Measurements from ENCODE around the gene TCP11. TPM values are rescaled to one million over a fixed set of nuclear protein-coding genes. Genes with fewer than 3 reads are reported as not detected.

Gene TCP11
- total RNA-seq, 1 experiment from 2014 or later: not detected

DNA sequence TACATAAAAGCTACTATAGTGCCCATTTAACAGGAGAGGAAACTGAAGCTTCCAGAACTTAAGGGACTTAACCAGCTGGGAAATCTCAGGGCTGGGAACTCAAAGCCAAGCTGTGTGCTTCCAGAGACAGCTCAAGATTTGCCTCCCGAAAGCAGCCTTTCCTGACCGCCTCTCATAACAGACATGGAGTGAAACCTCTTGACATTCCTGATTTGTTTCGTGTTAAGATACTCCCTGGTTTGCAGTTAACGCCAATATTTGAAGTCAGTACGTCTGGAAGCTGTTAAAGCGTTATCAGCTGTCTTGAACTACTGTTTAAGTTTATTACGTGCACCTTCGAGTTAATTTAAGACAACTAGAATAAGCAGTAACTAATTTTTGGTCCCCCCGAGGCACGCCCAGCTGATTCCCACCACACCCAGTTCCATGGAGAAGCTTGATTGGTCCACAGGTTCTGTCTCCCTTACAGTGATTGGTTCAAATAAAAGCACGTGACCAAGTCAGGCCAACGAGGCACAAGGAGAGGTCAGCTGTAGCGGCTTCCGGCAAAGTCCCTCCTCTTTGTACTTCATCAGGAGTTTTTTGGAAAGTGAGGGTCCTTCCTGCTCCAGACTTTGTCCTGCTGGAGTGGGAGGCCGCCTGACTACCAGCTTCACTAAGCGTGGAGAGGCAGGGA is 8.9 kb upstream of the TCP11 start:
- H3K4me3 ChIP-seq (ENCODE audit: low read depth in 2 of 2, low read length in 2 of 2): no peak overlapping the region
- H3K9me3 ChIP-seq (ENCODE audit: control insufficient read depth, insufficient read depth, low read depth, low read length): no peaks in the 10 kb centered on the region
- BruUV-seq (replicated peaks): no TSS peak
- ChIA-PET CTCF (interaction anchor here (0.6 to 1.3 kb wide), 2 partner anchors 13 to 58 kb away, joined by 3 to 4 read pairs; no protein-coding TSS in a partner anchor), POLR2A (no interaction called here)
- no peaks in the 10 kb centered on the region for H3K27me3 ChIP-seq (ENCODE audit: control insufficient read depth, insufficient read depth, low read length)
- in situ Hi-C loops (cut with HindIII; ENCODE audit: low pct_unique_long_range_greater_than_20kb, low sequenced_read_pairs): no loop called here
- no peak for ATAC-seq
- H3K36me3 ChIP-seq (ENCODE audit: control insufficient read depth, insufficient read depth, low read length): no peaks in the 10 kb centered on the region
- intact Hi-C loops (cut with micrococcal nuclease; ENCODE audit: unreplicated experiment): no loop called here
- DNase-seq (ENCODE audit: low read depth, low spot score): no peak
- TF ChIP-seq TCF7L2 (IDR thresholded peaks at IDR 0.05; ENCODE audit: low read depth, low read length) (no peak), POLR2AphosphoS5 (IDR thresholded peaks at IDR 0.05; ENCODE audit: low read depth, low read length) (no peak), CTCF (IDR thresholded peaks at IDR 0.05) (no peak), REST (IDR thresholded peaks at IDR 0.05; ENCODE audit: insufficient read depth in 1 of 2, low read depth in 2 of 2, low read length in 1 of 2) (no peak), SIN3A (IDR thresholded peaks at IDR 0.05; ENCODE audit: borderline replicate concordance, insufficient read depth, low read depth, low read length) (no peak)
- H3K4me1 ChIP-seq (ENCODE audit: control insufficient read depth, insufficient read depth, low read length): peaks cover 3% of the 10 kb centered on the region; the same call in 1 of the 2 replicates
- H3K27ac ChIP-seq (ENCODE audit: low read length): no peak overlapping the region

GRCh38 chr6:35148167-35148741 is 7.1 kb upstream of the TCP11 start:
- CTCF ChIA-PET: interaction anchor here (3.3 kb wide), 1 partner anchor 57 kb away, joined by 21 read pairs; no protein-coding TSS in a partner anchor
- BruUV-seq (replicated peaks): no TSS peak
- no peaks in the 10 kb centered on the region for H3K27me3 ChIP-seq (ENCODE audit: control insufficient read depth, insufficient read depth, low read length)
- no peak overlapping the region for H3K27ac ChIP-seq (ENCODE audit: low read length)
- no peak overlapping the region for H3K4me3 ChIP-seq (ENCODE audit: low read depth in 2 of 2, low read length in 2 of 2)
- no peak for DNase-seq (ENCODE audit: low read depth, low spot score)
- TF ChIP-seq CTCF (IDR thresholded peaks at IDR 0.05): no peak
- TF ChIP-seq POLR2AphosphoS5 (IDR thresholded peaks at IDR 0.05; ENCODE audit: low read depth, low read length): no peak
- no peak for TF ChIP-seq SIN3A (IDR thresholded peaks at IDR 0.05; ENCODE audit: borderline replicate concordance, insufficient read depth, low read depth, low read length)
- TF ChIP-seq TCF7L2 (IDR thresholded peaks at IDR 0.05; ENCODE audit: low read depth, low read length): no peak
- no peak for TF ChIP-seq REST (IDR thresholded peaks at IDR 0.05; ENCODE audit: insufficient read depth in 1 of 2, low read depth in 2 of 2, low read length in 1 of 2)
- intact Hi-C loops (cut with micrococcal nuclease; ENCODE audit: unreplicated experiment) (no loop called here), in situ Hi-C loops (cut with HindIII; ENCODE audit: low pct_unique_long_range_greater_than_20kb, low sequenced_read_pairs) (no loop called here)
- H3K9me3 ChIP-seq (ENCODE audit: control insufficient read depth, insufficient read depth, low read depth, low read length): no peaks in the 10 kb centered on the region
- H3K4me1 ChIP-seq (ENCODE audit: control insufficient read depth, insufficient read depth, low read length): peaks cover 3% of the 10 kb centered on the region; the same call in 1 of the 2 replicates
- POLR2A ChIA-PET: no interaction called here
- peak; percentile 36; the same call in 1 of the 2 replicates for ATAC-seq
- no peaks in the 10 kb centered on the region for H3K36me3 ChIP-seq (ENCODE audit: control insufficient read depth, insufficient read depth, low read length)
